ENCODE results near the gene OBSCN. TPM values are rescaled to one million over a fixed set of nuclear protein-coding genes. Genes with fewer than 3 reads are reported as not detected.

The OBSCN gene
- total and polyA plus RNA-seq, 10 of the 15 experiments (the other 5 are each of a cell fraction or from before 2014, with no cell fraction given) = 0.01 to 0.36 (median 0.08) TPM; not detected in 2

GRCh38 chr1:228305721-228306152 lies 97.9 kb downstream of the OBSCN start:
- TF ChIP-seq POLR2AphosphoS5 (IDR thresholded peaks at IDR 0.05; ENCODE audit: low read length) (no peak), ZNF592 (IDR thresholded peaks at IDR 0.05) (no peak), MAX (IDR thresholded peaks at IDR 0.05; ENCODE audit: low read depth, low read length) (no peak), SRF (IDR thresholded peaks at IDR 0.05; ENCODE audit: low read depth in 2 of 2, low read length in 2 of 2) (no peak), HDAC2 (IDR thresholded peaks at IDR 0.05) (no peak), STAT3 (IDR thresholded peaks at IDR 0.05; ENCODE audit: low read depth, low read length) (no peak), JUND (IDR thresholded peaks at IDR 0.05; ENCODE audit: low read depth, low read length) (no peak), USF2 (IDR thresholded peaks at IDR 0.05; ENCODE audit: borderline replicate concordance, low read depth, low read length) (no peak), ZNF274 (IDR thresholded peaks at IDR 0.05; ENCODE audit: insufficient read depth, insufficient read length) (no peak), NR2F1 (conservative IDR thresholded peaks at IDR 0.05) (no peak), TCF12 (IDR thresholded peaks at IDR 0.05; ENCODE audit: low read depth, low read length) (no peak), EZH2 (IDR thresholded peaks at IDR 0.05; ENCODE audit: borderline replicate concordance, control insufficient read depth, low read depth, low read length) (no peak), PAX8 (IDR thresholded peaks at IDR 0.05) (no peak), RAD51 (IDR thresholded peaks at IDR 0.05) (no peak), EP300 (IDR thresholded peaks at IDR 0.05; ENCODE audit: borderline replicate concordance in 1 of 2, control insufficient read depth in 1 of 2, low read depth in 2 of 2, low read length in 2 of 2) (no peak), MTA2 (IDR thresholded peaks at IDR 0.05; ENCODE audit: low read depth) (no peak)
- ChIA-PET POLR2A (no interaction called here), SMC1A (ENCODE audit: uncharacterized antibody, unreplicated experiment) (no interaction called here), CTCF (no interaction called here), RAD21 (ENCODE audit: unreplicated experiment) (no interaction called here)
- Histone ChIP-seq H2AFZ (ENCODE audit: control insufficient read depth, low read depth, low read length) (no peak overlapping the region), H4K20me1 (ENCODE audit: control insufficient read depth, insufficient read depth) (no peaks in the 10 kb centered on the region), H3K4me1 (ENCODE audit: control insufficient read depth, insufficient read depth, low read length) (no peaks in the 10 kb centered on the region), H3K9ac (ENCODE audit: control insufficient read depth, insufficient read depth, low read length) (no peak overlapping the region), H3K4me3 (no peak overlapping the region), H3K79me2 (ENCODE audit: control insufficient read depth, insufficient read depth, low read length) (no peaks in the 10 kb centered on the region), H3K36me3 (ENCODE audit: control insufficient read depth in 2 of 2, insufficient read depth in 2 of 2, low read length in 1 of 2) (no peaks in the 10 kb centered on the region), H3K27ac (ENCODE audit: control insufficient read depth, insufficient read depth) (no peak overlapping the region), H3K4me2 (ENCODE audit: control insufficient read depth, insufficient read depth) (no peak overlapping the region), H3K27me3 (replicated peaks in 1 of 2; ENCODE audit: control insufficient read depth in 2 of 2, insufficient read depth in 2 of 2, low read length in 1 of 2) (no peaks in the 10 kb centered on the region), H3K9me3 (replicated peaks; ENCODE audit: control insufficient read depth, insufficient read depth, low read length) (peaks cover 6% of the 10 kb centered on the region)
- BruUV-seq (replicated peaks) = no TSS peak
- in situ Hi-C loops (cut with MboI) (no loop called here), intact Hi-C loops (cut with micrococcal nuclease; ENCODE audit: unreplicated experiment) (no loop called here)
- WGBS (ENCODE audit: insufficient coverage, insufficient replicate concordance, low lambda C conversion rate, missing lambda C conversion rate) = 36% methylated on average over 6 of the region's 6 CpGs
- ATAC-seq (no peak), DNase-seq (ENCODE audit: low read depth, low spot score) (no peak), FAIRE-seq (no peak)
